ENCODE results near the gene EPB41L3.

DNA sequence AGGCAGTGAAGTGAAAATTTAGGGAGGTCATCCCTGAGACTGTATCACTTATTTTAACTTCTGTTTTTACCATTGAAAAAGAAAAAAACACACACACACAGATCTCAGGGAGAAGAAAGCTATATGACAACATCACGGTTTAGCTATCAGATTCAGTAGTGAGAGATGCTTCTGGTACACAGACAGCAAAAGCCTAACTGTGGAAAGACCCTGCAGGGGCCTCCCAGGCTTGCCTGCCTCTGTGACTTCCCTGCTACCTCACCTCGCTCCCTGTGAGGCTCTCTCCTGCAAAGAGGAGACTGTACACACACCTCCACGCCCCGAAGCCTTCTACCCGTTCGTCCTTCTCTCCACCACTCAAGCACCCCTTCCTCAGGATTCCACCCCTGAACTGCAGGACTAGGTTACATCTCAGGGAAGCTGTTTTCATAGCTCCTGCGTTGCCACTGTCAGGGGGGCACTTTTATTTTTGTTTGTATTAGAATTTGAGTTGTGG lies 86.3 kb downstream of the EPB41L3 start:
- TF ChIP-seq POLR2A (IDR thresholded peaks at IDR 0.05; ENCODE audit: borderline replicate concordance, extremely low read depth, insufficient read depth, insufficient read length) = no peak
- TF ChIP-seq, protein P1, sequence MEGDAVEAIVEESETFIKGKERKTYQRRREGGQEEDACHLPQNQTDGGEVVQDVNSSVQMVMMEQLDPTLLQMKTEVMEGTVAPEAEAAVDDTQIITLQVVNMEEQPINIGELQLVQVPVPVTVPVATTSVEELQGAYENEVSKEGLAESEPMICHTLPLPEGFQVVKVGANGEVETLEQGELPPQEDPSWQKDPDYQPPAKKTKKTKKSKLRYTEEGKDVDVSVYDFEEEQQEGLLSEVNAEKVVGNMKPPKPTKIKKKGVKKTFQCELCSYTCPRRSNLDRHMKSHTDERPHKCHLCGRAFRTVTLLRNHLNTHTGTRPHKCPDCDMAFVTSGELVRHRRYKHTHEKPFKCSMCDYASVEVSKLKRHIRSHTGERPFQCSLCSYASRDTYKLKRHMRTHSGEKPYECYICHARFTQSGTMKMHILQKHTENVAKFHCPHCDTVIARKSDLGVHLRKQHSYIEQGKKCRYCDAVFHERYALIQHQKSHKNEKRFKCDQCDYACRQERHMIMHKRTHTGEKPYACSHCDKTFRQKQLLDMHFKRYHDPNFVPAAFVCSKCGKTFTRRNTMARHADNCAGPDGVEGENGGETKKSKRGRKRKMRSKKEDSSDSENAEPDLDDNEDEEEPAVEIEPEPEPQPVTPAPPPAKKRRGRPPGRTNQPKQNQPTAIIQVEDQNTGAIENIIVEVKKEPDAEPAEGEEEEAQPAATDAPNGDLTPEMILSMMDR (IDR thresholded peaks at IDR 0.05 in 2 of 3, conservative IDR thresholded peaks at IDR 0.05 in 1 of 3; ENCODE audit: borderline replicate concordance in 1 of 3, insufficient read depth in 1 of 3, low read depth in 2 of 3, low read length in 2 of 3) = no peak
- no peak for TF ChIP-seq TCF7L2 (IDR thresholded peaks at IDR 0.05; ENCODE audit: borderline replicate concordance, extremely low read depth, insufficient read depth, insufficient read length)
- no peak for TF ChIP-seq EZH2 (IDR thresholded peaks at IDR 0.05)
- no peak for TF ChIP-seq SP1 (IDR thresholded peaks at IDR 0.05; ENCODE audit: low read depth)
- no peak for TF ChIP-seq SRF (IDR thresholded peaks at IDR 0.05; ENCODE audit: low read depth)
- no peak for TF ChIP-seq POLR2AphosphoS5 (IDR thresholded peaks at IDR 0.05; ENCODE audit: low read depth, low read length)
- TF ChIP-seq, protein P2, sequence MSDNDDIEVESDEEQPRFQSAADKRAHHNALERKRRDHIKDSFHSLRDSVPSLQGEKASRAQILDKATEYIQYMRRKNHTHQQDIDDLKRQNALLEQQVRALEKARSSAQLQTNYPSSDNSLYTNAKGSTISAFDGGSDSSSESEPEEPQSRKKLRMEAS (IDR thresholded peaks at IDR 0.05) = no peak
- no peak for TF ChIP-seq YY1 (IDR thresholded peaks at IDR 0.05; ENCODE audit: extremely low read depth, insufficient replicate concordance, low read depth, low read length)
- TF ChIP-seq, protein P3, sequence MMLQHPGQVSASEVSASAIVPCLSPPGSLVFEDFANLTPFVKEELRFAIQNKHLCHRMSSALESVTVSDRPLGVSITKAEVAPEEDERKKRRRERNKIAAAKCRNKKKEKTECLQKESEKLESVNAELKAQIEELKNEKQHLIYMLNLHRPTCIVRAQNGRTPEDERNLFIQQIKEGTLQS (IDR thresholded peaks at IDR 0.05) = no peak
- TF ChIP-seq, protein P4, sequence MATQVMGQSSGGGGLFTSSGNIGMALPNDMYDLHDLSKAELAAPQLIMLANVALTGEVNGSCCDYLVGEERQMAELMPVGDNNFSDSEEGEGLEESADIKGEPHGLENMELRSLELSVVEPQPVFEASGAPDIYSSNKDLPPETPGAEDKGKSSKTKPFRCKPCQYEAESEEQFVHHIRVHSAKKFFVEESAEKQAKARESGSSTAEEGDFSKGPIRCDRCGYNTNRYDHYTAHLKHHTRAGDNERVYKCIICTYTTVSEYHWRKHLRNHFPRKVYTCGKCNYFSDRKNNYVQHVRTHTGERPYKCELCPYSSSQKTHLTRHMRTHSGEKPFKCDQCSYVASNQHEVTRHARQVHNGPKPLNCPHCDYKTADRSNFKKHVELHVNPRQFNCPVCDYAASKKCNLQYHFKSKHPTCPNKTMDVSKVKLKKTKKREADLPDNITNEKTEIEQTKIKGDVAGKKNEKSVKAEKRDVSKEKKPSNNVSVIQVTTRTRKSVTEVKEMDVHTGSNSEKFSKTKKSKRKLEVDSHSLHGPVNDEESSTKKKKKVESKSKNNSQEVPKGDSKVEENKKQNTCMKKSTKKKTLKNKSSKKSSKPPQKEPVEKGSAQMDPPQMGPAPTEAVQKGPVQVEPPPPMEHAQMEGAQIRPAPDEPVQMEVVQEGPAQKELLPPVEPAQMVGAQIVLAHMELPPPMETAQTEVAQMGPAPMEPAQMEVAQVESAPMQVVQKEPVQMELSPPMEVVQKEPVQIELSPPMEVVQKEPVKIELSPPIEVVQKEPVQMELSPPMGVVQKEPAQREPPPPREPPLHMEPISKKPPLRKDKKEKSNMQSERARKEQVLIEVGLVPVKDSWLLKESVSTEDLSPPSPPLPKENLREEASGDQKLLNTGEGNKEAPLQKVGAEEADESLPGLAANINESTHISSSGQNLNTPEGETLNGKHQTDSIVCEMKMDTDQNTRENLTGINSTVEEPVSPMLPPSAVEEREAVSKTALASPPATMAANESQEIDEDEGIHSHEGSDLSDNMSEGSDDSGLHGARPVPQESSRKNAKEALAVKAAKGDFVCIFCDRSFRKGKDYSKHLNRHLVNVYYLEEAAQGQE (IDR thresholded peaks at IDR 0.05; ENCODE audit: low read depth) = no peak

Data from HCT116 (cell line).